ENCODE results near the gene ELANE.

The ELANE gene

DNA sequence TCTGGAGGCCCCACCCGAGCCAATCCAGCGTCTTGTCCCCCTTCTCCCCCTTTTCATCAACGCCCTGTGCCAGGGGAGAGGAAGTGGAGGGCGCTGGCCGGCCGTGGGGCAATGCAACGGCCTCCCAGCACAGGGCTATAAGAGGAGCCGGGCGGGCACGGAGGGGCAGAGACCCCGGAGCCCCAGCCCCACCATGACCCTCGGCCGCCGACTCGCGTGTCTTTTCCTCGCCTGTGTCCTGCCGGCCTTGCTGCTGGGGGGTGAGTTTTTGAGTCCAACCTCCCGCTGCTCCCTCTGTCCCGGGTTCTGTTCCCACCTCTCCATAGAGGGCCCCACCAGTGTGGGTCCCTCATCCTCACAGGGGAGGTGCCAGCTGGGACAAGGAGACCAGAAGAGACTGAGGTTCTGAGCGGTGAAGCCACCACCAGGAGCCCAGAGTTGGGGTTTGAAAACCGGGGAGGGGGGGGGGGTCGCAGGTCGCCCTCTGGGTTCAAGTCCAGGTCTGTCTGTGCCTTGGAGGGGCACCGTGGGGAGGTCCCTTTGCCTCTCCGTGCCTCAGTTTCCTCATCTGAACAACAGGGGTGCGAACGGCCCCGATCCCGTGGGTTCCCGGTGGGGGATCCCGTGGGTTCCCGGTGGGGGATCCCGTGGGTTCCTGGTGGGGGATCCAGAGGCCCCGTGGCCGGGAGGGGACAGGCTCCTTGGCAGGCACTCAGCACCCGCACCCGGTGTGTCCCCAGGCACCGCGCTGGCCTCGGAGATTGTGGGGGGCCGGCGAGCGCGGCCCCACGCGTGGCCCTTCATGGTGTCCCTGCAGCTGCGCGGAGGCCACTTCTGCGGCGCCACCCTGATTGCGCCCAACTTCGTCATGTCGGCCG is at the start of gene ELANE:
Gene ELANE (plus strand): TSS at position 168 of the 878 bp plus-strand sequence. CDS start 26 bp downstream, at position 194.
- H3K27me3 ChIP-seq (ENCODE audit: control insufficient read depth, insufficient read depth, low read length), result no peaks in the 10 kb centered on the region
- H3K4me3 ChIP-seq (ENCODE audit: low read depth, low read length), result no peak within 1 kb of the TSS
- H3K4me1 ChIP-seq (ENCODE audit: control insufficient read depth, insufficient read depth, low read length), result no peaks in the 10 kb centered on the region
- H3K9ac ChIP-seq (ENCODE audit: low read depth, low read length), result no peak within 1 kb of the TSS
- H3K36me3 ChIP-seq (ENCODE audit: control insufficient read depth, insufficient read depth, low read length), result no peaks in the 10 kb centered on the region
- no peaks in the 10 kb centered on the region for H3K9me3 ChIP-seq (ENCODE audit: control insufficient read depth, insufficient read depth, low read length)

DNA sequence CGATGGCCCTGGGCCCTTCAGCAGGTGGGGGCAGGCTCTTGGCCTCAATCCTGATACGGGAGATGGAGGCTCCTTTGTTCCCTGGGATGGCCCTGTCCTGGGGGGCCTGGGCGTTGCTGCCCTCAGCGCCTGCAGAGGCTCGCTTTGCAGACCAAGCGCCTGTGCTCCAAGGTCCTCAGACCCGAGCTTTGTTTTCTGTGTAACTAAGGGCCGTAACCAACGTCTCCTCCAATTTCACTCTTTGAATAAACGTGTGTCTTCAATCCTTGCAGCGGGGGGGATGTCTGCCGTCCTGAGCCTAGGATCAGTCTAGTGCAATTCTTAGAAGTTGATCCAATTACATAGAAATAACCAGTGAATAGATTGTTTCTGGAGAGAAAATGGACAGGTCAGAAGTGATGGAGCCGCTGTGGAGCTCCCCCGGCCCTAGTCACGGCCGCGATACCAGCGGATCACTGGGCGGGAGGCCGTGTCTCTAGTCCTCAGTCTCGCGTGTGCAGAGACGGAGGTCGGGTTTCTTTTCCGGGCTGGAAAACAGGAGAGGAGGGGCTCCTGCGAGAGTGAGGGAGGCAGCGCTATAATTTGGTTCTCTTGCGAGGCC is 49.5 kb upstream of the ELANE start:
- peak overlapping the region; percentile 60 for H3K9ac ChIP-seq (ENCODE audit: low read depth, low read length)
- H3K27me3 ChIP-seq (ENCODE audit: control insufficient read depth, insufficient read depth, low read length), result no peaks in the 10 kb centered on the region
- H3K4me1 ChIP-seq (ENCODE audit: control insufficient read depth, insufficient read depth, low read length), result peaks cover 14% of the 10 kb centered on the region
- no peak overlapping the region for H3K4me3 ChIP-seq (ENCODE audit: low read depth, low read length)
- H3K36me3 ChIP-seq (ENCODE audit: control insufficient read depth, insufficient read depth, low read length), result peaks cover 75% of the 10 kb centered on the region
- no peaks in the 10 kb centered on the region for H3K9me3 ChIP-seq (ENCODE audit: control insufficient read depth, insufficient read depth, low read length)

DNA sequence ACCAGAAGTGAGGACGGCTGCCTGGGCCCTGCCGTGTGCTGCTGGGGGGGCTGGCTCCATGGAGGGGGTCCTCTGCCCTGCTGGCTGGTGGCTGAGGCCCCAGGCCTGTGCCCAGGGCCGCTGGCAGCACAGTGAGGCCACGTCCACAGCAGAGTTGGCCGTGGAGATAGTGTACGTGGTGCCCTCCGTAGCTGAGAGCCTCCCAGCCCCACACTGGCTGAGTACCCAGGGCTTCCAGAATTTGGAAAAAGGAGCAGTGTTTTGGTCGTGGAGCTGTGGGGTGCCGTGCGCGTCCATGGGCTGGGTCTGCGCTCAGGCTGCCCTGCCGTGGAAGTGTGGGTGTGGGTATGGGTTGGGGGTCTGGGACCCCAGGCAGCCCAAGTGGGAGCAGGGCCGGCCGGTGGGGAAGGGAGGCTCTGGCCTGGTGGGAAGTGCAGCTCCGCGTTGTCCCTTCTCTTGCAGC is 49.0 kb upstream of the ELANE start:
- no peak overlapping the region for H3K9ac ChIP-seq (ENCODE audit: low read depth, low read length)
- H3K9me3 ChIP-seq (ENCODE audit: control insufficient read depth, insufficient read depth, low read length), result no peaks in the 10 kb centered on the region
- H3K4me1 ChIP-seq (ENCODE audit: control insufficient read depth, insufficient read depth, low read length), result peaks cover 14% of the 10 kb centered on the region
- H3K27me3 ChIP-seq (ENCODE audit: control insufficient read depth, insufficient read depth, low read length), result no peaks in the 10 kb centered on the region
- H3K36me3 ChIP-seq (ENCODE audit: control insufficient read depth, insufficient read depth, low read length), result peaks cover 81% of the 10 kb centered on the region
- no peak overlapping the region for H3K4me3 ChIP-seq (ENCODE audit: low read depth, low read length)

DNA sequence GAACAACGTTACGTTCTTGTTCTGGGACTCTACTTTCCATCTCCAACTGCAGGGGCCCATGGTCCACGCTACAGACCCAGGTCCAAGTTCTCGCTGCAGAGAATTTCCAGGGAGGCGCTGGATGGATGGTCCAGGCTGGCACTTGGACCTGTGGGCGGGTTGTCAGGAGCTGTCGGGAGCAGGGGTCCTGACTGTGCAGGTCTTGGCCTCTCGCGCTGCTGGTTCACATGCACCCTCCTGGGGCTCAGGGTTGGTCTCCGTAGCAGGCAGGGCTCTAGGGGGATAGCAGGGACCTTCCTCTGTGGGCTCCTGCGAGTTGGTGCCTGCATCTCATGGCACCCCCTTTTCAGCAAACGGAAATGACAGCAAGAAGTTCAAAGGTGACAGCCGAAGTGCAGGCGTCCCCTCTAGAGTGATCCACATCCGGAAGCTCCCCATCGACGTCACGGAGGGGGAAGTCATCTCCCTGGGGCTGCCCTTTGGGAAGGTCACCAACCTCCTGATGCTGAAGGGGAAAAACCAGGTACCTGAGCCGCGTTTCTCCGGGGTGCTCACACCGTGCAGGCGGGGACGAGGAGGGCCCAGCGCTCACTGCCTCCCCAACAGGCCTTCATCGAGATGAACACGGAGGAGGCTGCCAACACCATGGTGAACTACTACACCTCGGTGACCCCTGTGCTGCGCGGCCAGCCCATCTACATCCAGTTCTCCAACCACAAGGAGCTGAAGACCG is 48.3 kb upstream of the ELANE start:
- H3K4me1 ChIP-seq (ENCODE audit: control insufficient read depth, insufficient read depth, low read length), result peaks cover 14% of the 10 kb centered on the region
- H3K36me3 ChIP-seq (ENCODE audit: control insufficient read depth, insufficient read depth, low read length), result peaks cover 84% of the 10 kb centered on the region

DNA sequence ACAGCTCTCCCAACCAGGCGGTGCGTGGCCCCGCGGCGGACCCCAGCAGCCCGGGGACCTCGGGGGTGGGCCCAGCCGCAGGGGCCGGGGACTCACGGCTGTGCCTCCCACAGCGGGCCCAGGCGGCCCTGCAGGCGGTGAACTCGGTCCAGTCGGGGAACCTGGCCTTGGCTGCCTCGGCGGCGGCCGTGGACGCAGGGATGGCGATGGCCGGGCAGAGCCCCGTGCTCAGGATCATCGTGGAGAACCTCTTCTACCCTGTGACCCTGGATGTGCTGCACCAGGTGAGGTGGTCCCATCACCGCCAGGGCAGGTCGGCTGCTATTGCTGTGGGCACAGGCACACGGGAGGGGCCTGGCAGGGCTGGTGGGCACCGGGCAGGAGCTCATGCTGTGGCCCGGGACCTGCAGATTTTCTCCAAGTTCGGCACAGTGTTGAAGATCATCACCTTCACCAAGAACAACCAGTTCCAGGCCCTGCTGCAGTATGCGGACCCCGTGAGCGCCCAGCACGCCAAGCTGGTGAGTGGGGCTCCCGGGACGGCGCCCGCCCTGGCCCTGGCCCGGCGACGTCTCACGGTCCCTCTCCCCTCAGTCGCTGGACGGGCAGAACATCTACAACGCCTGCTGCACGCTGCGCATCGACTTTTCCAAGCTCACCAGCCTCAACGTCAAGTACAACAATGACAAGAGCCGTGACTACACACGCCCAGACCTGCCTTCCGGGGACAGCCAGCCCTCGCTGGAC is 47.5 kb upstream of the ELANE start:
- H3K27me3 ChIP-seq (ENCODE audit: control insufficient read depth, insufficient read depth, low read length), result no peaks in the 10 kb centered on the region
- H3K9me3 ChIP-seq (ENCODE audit: control insufficient read depth, insufficient read depth, low read length), result no peaks in the 10 kb centered on the region
- no peak overlapping the region for H3K4me3 ChIP-seq (ENCODE audit: low read depth, low read length)
- H3K9ac ChIP-seq (ENCODE audit: low read depth, low read length), result no peak overlapping the region
- peaks cover 86% of the 10 kb centered on the region for H3K36me3 ChIP-seq (ENCODE audit: control insufficient read depth, insufficient read depth, low read length)
- H3K4me1 ChIP-seq (ENCODE audit: control insufficient read depth, insufficient read depth, low read length), result peaks cover 12% of the 10 kb centered on the region

More for the DNA sequence above, 48.3 kb upstream of the ELANE start:
- H3K9me3 ChIP-seq (ENCODE audit: control insufficient read depth, insufficient read depth, low read length), result no peaks in the 10 kb centered on the region
- no peaks in the 10 kb centered on the region for H3K27me3 ChIP-seq (ENCODE audit: control insufficient read depth, insufficient read depth, low read length)
- no peak overlapping the region for H3K4me3 ChIP-seq (ENCODE audit: low read depth, low read length)
- H3K9ac ChIP-seq (ENCODE audit: low read depth, low read length), result no peak overlapping the region

DNA sequence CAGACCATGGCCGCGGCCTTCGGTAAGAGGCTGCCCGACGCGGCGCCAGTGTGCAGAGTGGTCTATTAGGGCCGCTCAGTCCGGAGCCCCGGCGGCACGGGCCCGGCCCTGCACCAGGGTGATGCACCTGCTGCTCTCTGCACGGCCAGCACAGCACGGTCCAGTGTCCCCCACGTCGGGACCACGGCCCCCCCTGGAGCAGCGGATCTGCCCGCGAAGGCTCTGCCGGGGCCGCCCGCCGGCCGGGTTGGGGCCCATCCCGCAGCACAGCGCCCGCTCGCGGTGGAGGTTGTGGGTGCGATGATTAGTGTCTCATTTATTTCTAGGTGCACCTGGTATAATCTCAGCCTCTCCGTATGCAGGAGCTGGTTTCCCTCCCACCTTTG is 46.9 kb upstream of the ELANE start:
- Histone ChIP-seq H3K9me3 (ENCODE audit: control insufficient read depth, insufficient read depth, low read length) (no peaks in the 10 kb centered on the region), H3K9ac (ENCODE audit: low read depth, low read length) (no peak overlapping the region), H3K36me3 (ENCODE audit: control insufficient read depth, insufficient read depth, low read length) (peaks cover 86% of the 10 kb centered on the region), H3K4me1 (ENCODE audit: control insufficient read depth, insufficient read depth, low read length) (peaks cover 8% of the 10 kb centered on the region), H3K27me3 (ENCODE audit: control insufficient read depth, insufficient read depth, low read length) (no peaks in the 10 kb centered on the region), H3K4me3 (ENCODE audit: low read depth, low read length) (no peak overlapping the region)

DNA sequence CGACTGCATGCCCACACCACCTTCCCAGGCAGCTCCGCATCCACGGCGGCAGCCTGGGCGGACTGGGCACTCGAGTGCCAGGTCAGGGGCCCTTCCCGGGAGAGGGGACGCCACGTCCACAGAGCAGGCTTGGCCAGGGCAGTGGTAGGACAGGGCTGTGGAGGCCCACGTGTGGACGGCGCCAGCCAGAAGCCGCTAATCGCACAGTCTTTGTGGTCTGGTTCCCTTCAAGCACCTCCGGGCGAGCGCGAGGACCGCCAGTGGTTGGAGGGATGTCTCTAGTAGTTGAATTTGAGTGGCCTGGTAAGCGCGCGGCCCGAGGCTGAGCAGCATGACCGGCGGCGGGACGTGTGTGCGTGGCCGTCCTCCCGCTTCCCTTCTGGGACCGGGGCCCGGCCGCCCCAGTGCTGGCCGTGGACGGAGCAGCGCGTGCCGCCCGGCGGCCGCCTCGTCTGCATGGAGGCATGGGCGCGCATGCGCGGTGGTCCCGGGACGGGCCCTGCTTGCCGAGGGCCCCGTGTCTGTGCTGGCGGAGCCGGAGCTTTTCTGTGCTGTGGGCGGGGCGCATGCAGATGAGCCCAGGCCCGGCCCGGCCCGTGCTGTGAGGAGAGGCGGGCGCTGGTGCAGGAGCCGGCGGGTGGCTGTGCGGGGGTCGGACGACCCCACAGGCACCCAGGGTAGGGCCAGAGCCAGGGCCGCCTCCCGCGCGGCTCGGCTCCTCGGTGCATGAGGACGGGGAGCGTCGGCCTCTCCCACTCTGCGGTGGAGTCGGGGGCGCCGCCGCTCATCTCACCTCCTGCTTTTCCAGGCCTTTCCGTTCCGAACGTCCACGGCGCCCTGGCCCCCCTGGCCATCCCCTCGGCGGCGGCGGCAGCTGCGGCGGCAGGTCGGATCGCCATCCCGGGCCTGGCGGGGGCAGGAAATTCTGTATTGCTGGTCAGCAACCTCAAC is 46.2 kb upstream of the ELANE start:
- peaks cover 2% of the 10 kb centered on the region for H3K4me1 ChIP-seq (ENCODE audit: control insufficient read depth, insufficient read depth, low read length)
- H3K9ac ChIP-seq (ENCODE audit: low read depth, low read length), result peak overlapping the region; percentile 37
- peaks cover 86% of the 10 kb centered on the region for H3K36me3 ChIP-seq (ENCODE audit: control insufficient read depth, insufficient read depth, low read length)
- no peaks in the 10 kb centered on the region for H3K27me3 ChIP-seq (ENCODE audit: control insufficient read depth, insufficient read depth, low read length)
- no peaks in the 10 kb centered on the region for H3K9me3 ChIP-seq (ENCODE audit: control insufficient read depth, insufficient read depth, low read length)
- no peak overlapping the region for H3K4me3 ChIP-seq (ENCODE audit: low read depth, low read length)

DNA sequence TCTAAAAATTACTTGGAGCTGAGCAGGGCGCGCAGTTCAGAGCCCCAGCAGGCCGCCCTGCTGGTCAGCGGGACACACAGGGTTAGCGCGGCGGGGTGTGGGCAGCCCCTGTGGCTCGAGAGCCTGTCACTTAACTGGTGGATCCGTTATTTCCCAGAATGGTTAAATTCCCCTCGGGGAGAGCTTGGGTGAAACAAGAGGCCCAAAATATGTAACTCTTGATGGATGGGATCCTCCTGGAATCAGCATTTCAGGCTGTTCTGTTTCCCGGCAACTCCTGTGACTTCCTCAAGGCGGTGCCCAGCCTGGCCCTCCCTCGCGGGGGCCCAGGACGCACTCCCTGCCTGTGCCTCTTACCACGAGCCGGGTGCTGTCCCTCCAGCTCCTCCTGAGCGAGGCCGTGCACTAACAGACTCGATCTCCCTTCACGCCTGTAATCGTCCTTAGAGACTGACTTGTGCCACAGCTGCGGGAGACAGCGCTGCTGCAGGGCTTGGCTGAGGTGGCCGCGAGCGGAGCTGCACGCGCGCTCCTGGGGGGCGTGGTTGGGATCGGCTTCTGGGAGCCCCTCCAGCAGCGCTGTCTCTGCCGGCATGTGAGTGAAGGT is 45.2 kb upstream of the ELANE start:
- H3K36me3 ChIP-seq (ENCODE audit: control insufficient read depth, insufficient read depth, low read length), result peaks cover 84% of the 10 kb centered on the region

DNA sequence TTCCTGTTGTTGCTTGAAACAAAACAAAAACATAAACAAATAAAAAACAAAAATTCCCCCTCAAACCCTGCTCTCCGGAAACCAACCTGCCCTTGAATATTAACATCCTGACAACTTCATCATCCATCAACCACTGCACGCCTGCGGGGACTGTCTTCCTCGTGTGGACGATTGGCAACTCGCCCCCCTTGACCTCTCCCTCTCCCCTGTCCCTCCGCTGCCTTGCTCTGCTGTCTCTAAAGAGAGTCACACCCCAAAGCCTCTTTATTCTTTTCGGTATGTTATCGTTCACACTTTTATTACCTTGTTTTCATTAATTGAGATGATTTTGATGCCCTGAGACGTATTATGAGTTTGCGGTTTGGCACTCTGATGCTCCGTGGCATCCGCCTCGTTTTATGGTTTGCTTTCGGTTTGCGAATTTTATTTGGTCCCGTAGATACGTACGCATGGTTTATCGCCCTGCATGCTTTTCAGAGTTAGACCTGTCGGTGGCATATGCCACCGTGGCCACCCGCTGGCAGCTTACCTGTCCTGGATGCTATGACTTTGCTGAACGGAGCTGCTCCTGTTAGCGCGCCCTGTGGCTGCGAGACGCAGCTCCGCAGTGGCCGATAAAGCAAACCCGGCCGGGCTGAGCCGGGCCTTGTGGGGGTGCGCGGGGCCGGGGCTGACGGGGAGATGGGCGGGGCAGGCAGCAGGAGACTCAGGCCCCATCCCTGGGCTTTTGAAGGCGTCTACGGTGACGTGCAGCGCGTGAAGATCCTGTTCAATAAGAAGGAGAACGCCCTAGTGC is 44.3 kb upstream of the ELANE start:
- Histone ChIP-seq H3K36me3 (ENCODE audit: control insufficient read depth, insufficient read depth, low read length) (peaks cover 82% of the 10 kb centered on the region), H3K4me3 (ENCODE audit: low read depth, low read length) (no peak overlapping the region), H3K4me1 (ENCODE audit: control insufficient read depth, insufficient read depth, low read length) (no peaks in the 10 kb centered on the region), H3K9me3 (ENCODE audit: control insufficient read depth, insufficient read depth, low read length) (no peaks in the 10 kb centered on the region), H3K27me3 (ENCODE audit: control insufficient read depth, insufficient read depth, low read length) (no peaks in the 10 kb centered on the region), H3K9ac (ENCODE audit: low read depth, low read length) (no peak overlapping the region)

More for the DNA sequence above, 45.2 kb upstream of the ELANE start:
- Histone ChIP-seq H3K9me3 (ENCODE audit: control insufficient read depth, insufficient read depth, low read length) (no peaks in the 10 kb centered on the region), H3K27me3 (ENCODE audit: control insufficient read depth, insufficient read depth, low read length) (no peaks in the 10 kb centered on the region), H3K4me3 (ENCODE audit: low read depth, low read length) (no peak overlapping the region), H3K4me1 (ENCODE audit: control insufficient read depth, insufficient read depth, low read length) (no peaks in the 10 kb centered on the region), H3K9ac (ENCODE audit: low read depth, low read length) (no peak overlapping the region)

DNA sequence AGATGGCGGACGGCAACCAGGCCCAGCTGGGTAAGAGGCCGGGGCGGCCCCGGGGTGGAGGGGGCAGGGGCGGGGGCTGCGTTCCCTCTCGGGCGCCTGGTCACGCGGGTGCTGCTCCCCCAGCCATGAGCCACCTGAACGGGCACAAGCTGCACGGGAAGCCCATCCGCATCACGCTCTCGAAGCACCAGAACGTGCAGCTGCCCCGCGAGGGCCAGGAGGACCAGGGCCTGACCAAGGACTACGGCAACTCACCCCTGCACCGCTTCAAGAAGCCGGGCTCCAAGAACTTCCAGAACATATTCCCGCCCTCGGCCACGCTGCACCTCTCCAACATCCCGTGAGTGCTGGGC is 43.7 kb upstream of the ELANE start:
- Histone ChIP-seq H3K36me3 (ENCODE audit: control insufficient read depth, insufficient read depth, low read length) (peaks cover 78% of the 10 kb centered on the region), H3K4me1 (ENCODE audit: control insufficient read depth, insufficient read depth, low read length) (no peaks in the 10 kb centered on the region), H3K4me3 (ENCODE audit: low read depth, low read length) (no peak overlapping the region), H3K27me3 (ENCODE audit: control insufficient read depth, insufficient read depth, low read length) (no peaks in the 10 kb centered on the region), H3K9ac (ENCODE audit: low read depth, low read length) (no peak overlapping the region), H3K9me3 (ENCODE audit: control insufficient read depth, insufficient read depth, low read length) (no peaks in the 10 kb centered on the region)
